SU-DHL-6 (cell line): ENCODE measurements around the gene PLEKHM2.

Experiments
- EZH2phosphoT487 ChIP-seq: fragments of 200-600 bp; sonication (generic), shearing (Covaris generic); conservative IDR thresholded peaks from 2 replicates; pipeline ENCODE4 v1.6.1; 2018; ENCODE audit warnings: mild to moderate bottlenecking, antibody characterized with exemption, low read length, moderate library complexity, mixed read lengths
- TF ChIP-seq, protein P1 (sequence below): fragments of 200-600 bp; sonication (generic); IDR thresholded peaks from one replicate; pipeline ENCODE4 v1.5.1; 2017; ENCODE audit warnings: antibody characterized with exemption, mild to moderate bottlenecking, low read length, moderate library complexity; ENCODE audit not compliant: insufficient read depth, poor library complexity, severe bottlenecking

DNA sequence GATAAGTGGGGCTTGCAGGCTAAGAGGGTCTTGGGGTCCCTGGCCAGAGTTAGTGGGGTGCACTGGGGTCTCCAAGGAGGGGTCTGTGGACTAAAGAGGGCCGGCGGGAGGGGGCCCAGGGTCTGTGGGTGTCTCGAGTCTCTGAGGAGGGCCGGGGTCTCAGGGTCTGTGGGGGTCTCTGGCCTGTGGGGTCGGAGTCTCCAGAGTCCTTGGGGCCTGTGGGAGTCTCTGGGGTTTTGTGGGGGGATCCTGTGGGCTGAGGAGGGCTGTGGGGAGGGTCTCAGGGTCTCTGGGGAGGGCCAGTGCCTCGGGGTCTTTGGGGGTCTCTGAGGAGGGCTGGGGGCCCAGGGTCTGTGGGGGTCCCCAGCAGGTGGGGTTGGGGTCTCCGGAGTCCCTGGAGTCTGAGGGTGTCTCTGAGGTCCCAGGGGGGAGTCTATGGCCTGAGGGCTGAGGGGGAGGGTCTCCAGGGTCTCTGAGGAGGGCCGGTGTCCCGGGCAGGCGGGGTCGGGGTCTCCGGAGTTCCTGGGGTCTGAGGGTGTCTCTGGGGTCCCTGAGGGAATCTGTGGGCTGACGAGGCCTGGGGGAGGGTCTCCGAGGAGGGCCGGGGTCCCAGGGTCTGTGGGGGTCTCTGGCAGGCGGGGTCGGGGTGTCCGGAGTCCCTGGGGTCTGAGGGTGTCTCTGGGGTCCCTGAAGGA is 628 bp upstream of the PLEKHM2 start:
- TF ChIP-seq, protein P1, sequence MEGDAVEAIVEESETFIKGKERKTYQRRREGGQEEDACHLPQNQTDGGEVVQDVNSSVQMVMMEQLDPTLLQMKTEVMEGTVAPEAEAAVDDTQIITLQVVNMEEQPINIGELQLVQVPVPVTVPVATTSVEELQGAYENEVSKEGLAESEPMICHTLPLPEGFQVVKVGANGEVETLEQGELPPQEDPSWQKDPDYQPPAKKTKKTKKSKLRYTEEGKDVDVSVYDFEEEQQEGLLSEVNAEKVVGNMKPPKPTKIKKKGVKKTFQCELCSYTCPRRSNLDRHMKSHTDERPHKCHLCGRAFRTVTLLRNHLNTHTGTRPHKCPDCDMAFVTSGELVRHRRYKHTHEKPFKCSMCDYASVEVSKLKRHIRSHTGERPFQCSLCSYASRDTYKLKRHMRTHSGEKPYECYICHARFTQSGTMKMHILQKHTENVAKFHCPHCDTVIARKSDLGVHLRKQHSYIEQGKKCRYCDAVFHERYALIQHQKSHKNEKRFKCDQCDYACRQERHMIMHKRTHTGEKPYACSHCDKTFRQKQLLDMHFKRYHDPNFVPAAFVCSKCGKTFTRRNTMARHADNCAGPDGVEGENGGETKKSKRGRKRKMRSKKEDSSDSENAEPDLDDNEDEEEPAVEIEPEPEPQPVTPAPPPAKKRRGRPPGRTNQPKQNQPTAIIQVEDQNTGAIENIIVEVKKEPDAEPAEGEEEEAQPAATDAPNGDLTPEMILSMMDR: no peak
- no peak for TF ChIP-seq EZH2phosphoT487
